Lower leg skin (tissue), 3 donors: ENCODE measurements around the gene PMM2.

Source experiments
- CTCF ChIP-seq, 3 donors: fragments of 450-650 bp; IDR thresholded peaks; one replicate each; pipeline ENCODE4 v1.5.1; 2016; ENCODE audit warnings: antibody characterized with exemption in 3 of 3, mild to moderate bottlenecking in 3 of 3, moderate library complexity in 2 of 3
- POLR2A ChIP-seq, 2 donors: fragments of 450-650 bp; IDR thresholded peaks; one replicate each; pipeline ENCODE4 v1.6.1; 2016 to 2017; ENCODE audit warnings: antibody characterized with exemption in 2 of 2, mild to moderate bottlenecking in 1 of 2, moderate library complexity in 1 of 2

GRCh38 chr16:8756755-8757154 is 40.9 kb upstream of the PMM2 start:
- TF ChIP-seq POLR2A (IDR thresholded peaks at IDR 0.05), result no peak
- TF ChIP-seq CTCF (IDR thresholded peaks at IDR 0.05), result no peak
